Endothelial cell of umbilical vein (primary cell): ENCODE data around the gene FRMD4A. TPM values are rescaled to one million over a fixed set of nuclear protein-coding genes. Genes with fewer than 3 reads are reported as not detected.
A peak's percentile ranks its signal among the peaks of the same experiment; 100 is the strongest.

ENCODE experiments used
- BruUV-seq: library from RNA; stranded (reverse); fragments of 400-500 nt; replicated peaks from 2 replicates; lab custom pipeline; 2021; lab: Mats Ljungman, UMichigan
- CTCF ChIA-PET: fragments of 300-600, 350-600 bp; sonication (Branson Sonifier 250); formaldehyde crosslinking; loops from one replicate; lab custom pipeline; 2021; ENCODE audit warnings: antibody characterized with exemption, inconsistent platforms; lab: Charles Lee
- POLR2A ChIA-PET: fragments of 300-600, 350-600 bp; sonication (Branson Sonifier 250); formaldehyde crosslinking; loops from one replicate; lab custom pipeline; 2021; ENCODE audit warnings: antibody characterized with exemption, inconsistent platforms; lab: Charles Lee
- DNase-seq: peaks from one replicate; pipeline ENCODE4 v3.0.0-alpha.2; 2011; ENCODE audit warnings: low read depth, low spot score
- FAIRE-seq: peaks from 2 replicates; lab custom pipeline; 2011; peaks lifted over from hg19 to GRCh38; lab: Jason Lieb, UNC
- H2AFZ ChIP-seq: 2 replicates; pipeline ENCODE4 v1.6.0; 2012; ENCODE audit warnings: low read depth, low read length, control low read depth, inconsistent platforms
- H3K27ac ChIP-seq: 2 replicates; pipeline ENCODE4 v1.5.1; 2011; ENCODE audit warnings: low read depth, mild to moderate bottlenecking, control low read depth, low read length, moderate library complexity; ENCODE audit not compliant: insufficient read depth
- H3K27me3 ChIP-seq, 2 experiments: 2 replicates each; pipeline versions ENCODE4 v1.6.0 to v1.6.1; 2011; ENCODE audit warnings: low read length in 2 of 2, mixed read lengths in 1 of 2; ENCODE audit not compliant: control insufficient read depth in 2 of 2, insufficient read depth in 2 of 2
- H3K36me3 ChIP-seq, 2 experiments: 2 replicates in 1 of 2; 3 replicates in 1 of 2; pipeline ENCODE4 v1.5.1; 2011; ENCODE audit warnings: low read length in 2 of 2, mild to moderate bottlenecking in 1 of 2, moderate library complexity in 1 of 2; ENCODE audit not compliant: control insufficient read depth in 2 of 2, insufficient read depth in 2 of 2; ENCODE audit errors: extremely low read depth in 1 of 2
- H3K4me1 ChIP-seq: 3 replicates; pipeline ENCODE4 v1.5.1; 2011; ENCODE audit warnings: mild to moderate bottlenecking, low read length; ENCODE audit not compliant: control insufficient read depth, insufficient read depth; ENCODE audit errors: extremely low read depth
- H3K4me2 ChIP-seq: 2 replicates; pipeline ENCODE4 v1.6.1; 2011; ENCODE audit warnings: low read length, control low read depth, mixed read lengths; ENCODE audit not compliant: insufficient read depth
- H3K4me3 ChIP-seq, 3 experiments: fragments of 200-600 bp in 1 of 3; sonication (generic), shearing (Covaris generic) in 1 of 3; replicated peaks in 1 of 3; 2 replicates each; pipeline ENCODE4 v1.5.1; 2011 to 2016; ENCODE audit warnings: control low read depth in 3 of 3, low read length in 3 of 3, mild to moderate bottlenecking in 2 of 3, inconsistent platforms in 1 of 3, low read depth in 1 of 3, moderate library complexity in 1 of 3; ENCODE audit not compliant: insufficient read depth in 1 of 3
- H3K79me2 ChIP-seq: 2 replicates; pipeline ENCODE4 v1.6.0; 2012; ENCODE audit warnings: low read length, inconsistent platforms; ENCODE audit not compliant: control insufficient read depth, insufficient read depth
- H3K9ac ChIP-seq: replicated peaks from 2 replicates; pipeline ENCODE3; 2011; ENCODE audit warnings: low read length, control low read depth; ENCODE audit not compliant: insufficient read depth; ENCODE audit errors: extremely low read depth
- H3K9me1 ChIP-seq: replicated peaks from 3 replicates; pipeline ENCODE4 v1.6.0; 2011; ENCODE audit warnings: mild to moderate bottlenecking, low read length; ENCODE audit not compliant: control insufficient read depth, insufficient read depth; ENCODE audit errors: extremely low read depth
- H3K9me3 ChIP-seq: replicated peaks from 2 replicates; pipeline ENCODE4 v1.5.1; 2012; ENCODE audit warnings: low read length, inconsistent platforms; ENCODE audit not compliant: control insufficient read depth, insufficient read depth
- H4K20me1 ChIP-seq: replicated peaks from 2 replicates; pipeline ENCODE3; 2011; ENCODE audit warnings: mild to moderate bottlenecking, low read length; ENCODE audit not compliant: control insufficient read depth, insufficient read depth; ENCODE audit errors: extremely low read depth
- EZH2 ChIP-seq: IDR thresholded peaks from 2 replicates; pipeline ENCODE4 v1.6.1; 2012; ENCODE audit warnings: borderline replicate concordance, low read depth, mild to moderate bottlenecking, moderate library complexity, low read length, inconsistent platforms; ENCODE audit not compliant: severe bottlenecking
- FOS ChIP-seq: IDR thresholded peaks from 2 replicates; pipeline ENCODE4 v1.6.1; 2011; ENCODE audit warnings: mild to moderate bottlenecking, low read length, moderate library complexity, borderline replicate concordance; ENCODE audit not compliant: insufficient read depth
- GATA2 ChIP-seq: IDR thresholded peaks from 2 replicates; pipeline ENCODE4 v1.7.0; 2011; ENCODE audit warnings: low read depth, mild to moderate bottlenecking, moderate library complexity, mixed read lengths, low read length; ENCODE audit not compliant: insufficient read length, insufficient read depth
- JUN ChIP-seq: IDR thresholded peaks from 2 replicates; pipeline ENCODE4 v1.6.1; 2011; ENCODE audit warnings: borderline replicate concordance, low read depth; ENCODE audit not compliant: insufficient read length, insufficient read depth
- MYC ChIP-seq: IDR thresholded peaks from one replicate; pipeline ENCODE4 v1.6.1; 2011; ENCODE audit warnings: mild to moderate bottlenecking, low read depth, low read length
- POLR2A ChIP-seq: IDR thresholded peaks from 2 replicates; pipeline ENCODE4 v1.6.1; 2012; ENCODE audit warnings: low read depth, mild to moderate bottlenecking, control low read depth, low read length
- POLR2AphosphoS5 ChIP-seq: IDR thresholded peaks from 2 replicates; pipeline ENCODE4 v1.6.1; 2012; ENCODE audit warnings: low read depth, mild to moderate bottlenecking, control low read depth, low read length, moderate library complexity; ENCODE audit not compliant: insufficient read depth
- dilution Hi-C: fragments of 300-500 bp; cut with MboI; formaldehyde crosslinking; loops from one replicate; pipeline ENCODE4 v1.15.0; 2019; ENCODE audit warnings: low sequenced_read_pairs; ENCODE audit not compliant: extremely low pct_ligation_motif_present
- intact Hi-C: fragments of 100-400 bp; cut with micrococcal nuclease; formaldehyde crosslinking; loops from one replicate; pipeline ENCODE4 v1.10.0; 2022
- polyA plus RNA-seq, 4 experiments: library from polyadenylated mRNA; depleted of rRNA in 3 of 4; stranded (reverse) in 3 of 4; unstranded in 1 of 4; fragments of >200 nt; gene quantifications; 2 replicates each; pipeline versions ENCODE4 v1.2.1 to v1.2.3, GENCODE V29; 2011 to 2012; ENCODE audit warnings: missing spikeins in 1 of 4
- total RNA-seq: library from RNA; stranded (reverse); gene quantifications from 2 replicates; pipeline ENCODE4 v1.2.3, GENCODE V29; 2021
- TF ChIP-seq, protein P1 (sequence below), 2 donors: IDR thresholded peaks; 1 replicate in 1 of 2; 2 replicates in 1 of 2; pipeline ENCODE4 v1.5.1; 2011; ENCODE audit warnings: low read length in 2 of 2, mild to moderate bottlenecking in 2 of 2, moderate library complexity in 2 of 2, control low read depth in 1 of 2, inconsistent platforms in 1 of 2, low read depth in 1 of 2; ENCODE audit not compliant: insufficient read depth in 1 of 2; ENCODE audit errors: extremely low read depth in 1 of 2
- TF ChIP-seq, protein P2 (sequence below): IDR thresholded peaks from 2 replicates; pipeline ENCODE4 v1.6.1; 2011; ENCODE audit not compliant: insufficient read depth, insufficient read length

FRMD4A gene
- total and polyA plus RNA-seq, 2 donors (not counting 3 experiments of a cell fraction or from before 2014, with no cell fraction given) = 123 to 148 TPM

DNA sequence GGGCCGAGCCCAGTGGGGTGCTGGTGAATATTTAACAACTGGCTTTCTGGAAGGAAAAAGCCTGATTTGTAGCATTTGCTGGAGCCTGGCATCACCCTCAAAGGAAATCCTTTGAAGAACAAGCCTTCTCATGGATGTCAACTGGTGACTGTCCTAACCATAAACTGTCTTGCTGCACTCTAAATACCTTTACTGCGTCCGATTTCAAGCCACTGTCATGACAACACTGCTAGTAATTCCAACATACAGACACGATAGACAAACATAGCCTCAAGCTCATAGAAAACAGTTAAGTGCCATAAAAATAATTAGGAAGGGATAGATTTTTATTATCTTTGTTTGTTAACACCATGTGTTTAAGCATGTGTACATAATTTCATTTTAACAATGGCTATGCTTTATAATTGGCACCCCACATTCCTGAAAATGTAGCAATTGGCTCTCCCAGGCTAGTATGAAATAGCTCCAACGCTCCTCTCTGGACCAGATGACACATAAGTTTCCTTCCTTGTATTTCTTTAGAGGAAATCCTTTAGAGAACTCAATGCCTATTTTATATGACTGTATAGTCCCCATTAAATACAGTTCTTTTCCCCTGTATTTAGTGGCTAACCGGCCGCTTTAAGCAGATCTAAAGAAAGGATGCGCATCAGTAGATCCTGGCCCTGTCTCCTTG, 470.6 kb downstream of the FRMD4A start:
- dilution Hi-C loops (no loop called here), intact Hi-C loops (loop anchor here (5.0 kb wide), 1 partner anchor 212 kb away; no protein-coding TSS in a partner anchor)
- Histone ChIP-seq H4K20me1 (no peaks in the 10 kb centered on the region), H3K9me3 (no peaks in the 10 kb centered on the region), H3K9me1 (no peaks in the 10 kb centered on the region), H3K4me3 (peak overlapping the region in 1 of 3 experiments; percentile 24), H3K4me1 (peaks cover 81% of the 10 kb centered on the region), H3K4me2 (peak overlapping the region; percentile 81), H3K9ac (peak overlapping the region; percentile 56), H3K27me3 (no peaks in the 10 kb centered on the region), H3K27ac (peak overlapping the region; percentile 73), H3K79me2 (peaks cover 99% of the 10 kb centered on the region), H2AFZ (no peak overlapping the region), H3K36me3 (peaks cover 1 to 14% of the 10 kb centered on the region in 2 experiments)
- DNase-seq (peak; percentile 84), FAIRE-seq (peak; percentile 83)
- ChIA-PET CTCF (interaction anchor here (0.7 to 3.4 kb wide), 7 partner anchors 22 to 234 kb away, joined by 3 to 16 read pairs (median 5); no protein-coding TSS in a partner anchor), POLR2A (interaction anchor here (0.9 to 1.5 kb wide), 4 partner anchors 21 to 46 kb away, joined by 3 to 9 read pairs (median 5); no protein-coding TSS in a partner anchor)
- no TSS peak for BruUV-seq
- TF ChIP-seq, protein P1, sequence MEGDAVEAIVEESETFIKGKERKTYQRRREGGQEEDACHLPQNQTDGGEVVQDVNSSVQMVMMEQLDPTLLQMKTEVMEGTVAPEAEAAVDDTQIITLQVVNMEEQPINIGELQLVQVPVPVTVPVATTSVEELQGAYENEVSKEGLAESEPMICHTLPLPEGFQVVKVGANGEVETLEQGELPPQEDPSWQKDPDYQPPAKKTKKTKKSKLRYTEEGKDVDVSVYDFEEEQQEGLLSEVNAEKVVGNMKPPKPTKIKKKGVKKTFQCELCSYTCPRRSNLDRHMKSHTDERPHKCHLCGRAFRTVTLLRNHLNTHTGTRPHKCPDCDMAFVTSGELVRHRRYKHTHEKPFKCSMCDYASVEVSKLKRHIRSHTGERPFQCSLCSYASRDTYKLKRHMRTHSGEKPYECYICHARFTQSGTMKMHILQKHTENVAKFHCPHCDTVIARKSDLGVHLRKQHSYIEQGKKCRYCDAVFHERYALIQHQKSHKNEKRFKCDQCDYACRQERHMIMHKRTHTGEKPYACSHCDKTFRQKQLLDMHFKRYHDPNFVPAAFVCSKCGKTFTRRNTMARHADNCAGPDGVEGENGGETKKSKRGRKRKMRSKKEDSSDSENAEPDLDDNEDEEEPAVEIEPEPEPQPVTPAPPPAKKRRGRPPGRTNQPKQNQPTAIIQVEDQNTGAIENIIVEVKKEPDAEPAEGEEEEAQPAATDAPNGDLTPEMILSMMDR (IDR thresholded peaks at IDR 0.05; ENCODE audit: extremely low read depth in 1 of 2, insufficient read depth in 1 of 2, low read depth in 1 of 2, low read length in 2 of 2) = no peak
- TF ChIP-seq FOS (peak; percentile 72), POLR2AphosphoS5 (no peak), MYC (no peak), EZH2 (no peak), JUN (peak; percentile 52), GATA2 (no peak), POLR2A (peak; percentile 40)
- TF ChIP-seq, protein P2, sequence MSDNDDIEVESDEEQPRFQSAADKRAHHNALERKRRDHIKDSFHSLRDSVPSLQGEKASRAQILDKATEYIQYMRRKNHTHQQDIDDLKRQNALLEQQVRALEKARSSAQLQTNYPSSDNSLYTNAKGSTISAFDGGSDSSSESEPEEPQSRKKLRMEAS = peak; percentile 52
